SW 1271 (cell line): ENCODE results near the gene ZSCAN30.
A peak's percentile ranks its signal among the peaks of the same experiment; 100 is the strongest.
"Not testable (repeated sequence)": the region's sequence is repeated elsewhere in the genome, so short reads cannot be mapped to it uniquely, and the experiment has no call there.

Experiments used
- DNase-seq, 2 experiments: peaks; one replicate each; lab custom pipeline; 2025; lab: John Stamatoyannopoulos, UW

Gene ZSCAN30

DNA sequence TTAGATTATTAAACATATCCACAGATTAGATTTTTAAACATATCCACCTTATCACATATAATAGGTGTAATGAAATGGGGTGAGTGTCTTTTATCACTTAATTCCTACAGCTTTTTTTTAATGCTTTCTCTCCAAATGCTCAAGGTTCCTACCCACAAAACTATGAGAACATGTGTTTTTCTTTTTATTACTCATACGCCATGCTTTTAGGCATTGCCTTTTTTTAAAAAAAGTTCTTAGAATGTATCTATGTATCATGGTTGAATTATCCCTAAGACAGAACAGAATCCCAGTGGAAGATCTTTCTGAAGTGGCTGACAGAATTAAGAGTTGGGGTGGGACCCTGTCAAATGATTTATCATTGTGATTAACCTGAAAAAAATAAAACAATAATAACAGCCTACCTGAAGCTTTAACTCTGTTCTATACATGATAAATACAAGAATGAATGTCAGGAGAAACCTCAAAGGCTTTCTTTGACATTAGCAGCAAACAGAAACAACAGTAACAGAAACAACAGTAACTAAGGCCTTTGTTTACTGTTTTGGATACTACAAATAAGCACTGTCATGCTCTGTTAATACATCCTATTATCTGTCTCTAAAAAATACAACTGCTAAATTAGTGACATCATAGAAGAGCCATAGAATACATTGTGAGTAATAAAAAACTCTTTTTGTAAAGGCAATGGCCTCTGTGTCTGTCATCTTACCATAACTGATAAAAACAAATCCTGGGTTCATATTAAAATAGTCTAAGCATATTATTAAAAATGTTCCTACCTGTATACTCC is 53.3 kb downstream of the ZSCAN30 start:
- DNase-seq: no peak

- DNase-seq: peak; percentile 47 to 74
These were observed 59.0 kb downstream of the ZSCAN30 start for GRCh38 chr18:35231052-35231451.

DNA sequence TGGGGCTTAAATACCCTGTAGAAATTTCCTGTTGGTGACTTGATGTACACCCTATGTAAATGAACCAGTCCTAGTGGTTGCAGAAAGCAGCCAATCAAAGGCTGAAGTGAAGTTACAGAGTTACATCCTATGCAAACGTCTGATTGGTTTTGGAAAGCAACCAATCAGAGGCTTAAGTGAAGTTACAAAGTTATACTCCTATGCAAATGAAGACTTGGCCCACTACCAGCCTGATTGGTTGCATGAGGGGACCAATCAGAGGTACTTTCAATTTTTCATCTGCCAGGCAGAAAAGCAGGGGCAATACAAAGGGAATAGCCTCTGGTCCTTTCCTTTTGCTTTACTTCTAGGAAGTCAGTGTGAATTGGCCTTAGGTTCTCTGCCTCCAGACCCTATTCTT is 62.8 kb downstream of the ZSCAN30 start:
- DNase-seq: no peak

- DNase-seq: no peak
These were observed 66.2 kb downstream of the ZSCAN30 start for GRCh38 chr18:35223797-35224196.

GRCh38 chr18:35220424-35220823 is 69.6 kb downstream of the ZSCAN30 start:
- DNase-seq: no peak

GRCh38 chr18:35219331-35219730 is 70.7 kb downstream of the ZSCAN30 start:
- not testable (repeated sequence) for DNase-seq

DNA sequence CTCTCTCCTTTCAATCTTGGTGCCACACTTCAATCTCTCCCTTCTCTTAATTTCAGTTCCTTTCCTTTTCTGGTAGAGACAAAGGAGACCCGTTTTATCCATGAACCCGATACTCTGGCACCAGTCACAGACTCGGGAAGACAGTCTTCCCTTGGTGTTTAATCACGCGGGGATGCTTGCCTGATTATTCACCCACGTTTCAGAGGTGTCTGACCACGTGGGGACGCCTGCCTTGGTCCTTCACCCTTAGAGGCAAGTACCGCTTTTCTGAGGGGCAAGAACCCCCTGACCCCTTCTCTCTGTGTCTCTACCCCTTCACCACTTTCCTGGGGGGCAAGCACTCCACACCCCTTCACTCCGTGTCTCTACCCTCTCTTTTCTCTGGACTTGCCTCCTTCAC is 73.4 kb downstream of the ZSCAN30 start:
- not testable (repeated sequence) for DNase-seq

DNA sequence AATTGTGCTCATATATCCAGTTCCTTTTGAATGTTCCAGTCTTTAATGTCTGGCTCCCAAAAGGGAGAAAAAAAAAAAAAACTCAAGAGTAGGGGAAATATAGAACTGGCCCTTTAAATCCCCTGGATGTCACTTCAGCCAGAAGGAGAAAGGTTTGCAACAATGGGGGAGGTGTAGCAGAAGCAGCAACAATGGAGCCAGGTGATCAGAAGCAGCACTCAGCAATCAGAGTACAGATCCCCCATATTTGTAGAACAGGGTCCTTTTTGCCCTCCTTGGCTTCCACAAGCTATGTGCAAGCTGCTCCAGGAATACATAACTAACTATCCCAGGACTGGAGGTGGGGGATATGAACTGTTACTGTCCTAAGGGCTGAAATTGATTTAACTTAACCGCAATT is 75.0 kb downstream of the ZSCAN30 start:
- no peak for DNase-seq

GRCh38 chr18:35205746-35206458 is 84.1 kb downstream of the ZSCAN30 start:
- DNase-seq: not testable (repeated sequence)

GRCh38 chr18:35205199-35205712 is 84.8 kb downstream of the ZSCAN30 start:
- no peak for DNase-seq

DNA sequence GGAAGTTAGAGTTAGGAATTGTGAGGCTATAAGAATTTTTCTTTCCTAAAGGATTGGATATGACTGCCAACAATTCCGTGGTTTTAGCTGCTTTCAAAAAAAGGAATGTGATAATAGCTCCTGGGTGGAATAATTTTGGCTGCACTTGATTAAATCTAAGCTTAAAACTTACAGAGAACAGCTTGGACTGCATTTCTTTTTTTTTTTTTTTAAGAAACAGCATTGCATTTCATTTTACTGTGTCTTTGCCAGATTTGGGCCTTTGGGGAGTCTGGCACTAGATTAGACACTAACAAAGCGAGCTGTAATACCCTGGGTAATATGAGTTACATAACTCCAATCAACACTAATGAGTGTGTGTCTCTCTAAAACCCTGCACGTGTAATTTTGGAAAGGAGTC is 87.0 kb downstream of the ZSCAN30 start:
- no peak for DNase-seq

- no peak for DNase-seq
These were observed 88.6 kb downstream of the ZSCAN30 start for GRCh38 chr18:35201256-35201931.
